Uterus (tissue), 4 donors: ENCODE results near the gene ADCY2. TPM values are rescaled to one million over a fixed set of nuclear protein-coding genes. Genes with fewer than 3 reads are reported as not detected.
A peak's percentile ranks its signal among the peaks of the same experiment; 100 is the strongest.

Source experiments
- DNase-seq, 2 donors: peaks; one replicate each; pipeline ENCODE4 v3.0.0-alpha.2; 2019 to 2020
- H3K27ac ChIP-seq, 2 donors: fragments of 200-600 bp; sonication (generic); 1 replicate in 1 of 2; 2 replicates in 1 of 2; pipeline ENCODE4 v1.5.1; 2016 to 2018
- H3K27me3 ChIP-seq, 2 donors: fragments of 200-600 bp; sonication (generic); one replicate each; pipeline ENCODE4 v1.5.1; 2018 to 2019; ENCODE audit warnings: control low read depth in 1 of 2
- H3K36me3 ChIP-seq, 2 donors: fragments of 200-600 bp; sonication (generic); one replicate each; pipeline ENCODE4 v1.5.1; 2019; ENCODE audit warnings: control low read depth in 1 of 2
- H3K4me1 ChIP-seq, 2 donors: fragments of 200-600 bp; sonication (generic); one replicate each; pipeline ENCODE4 v1.5.1; 2018 to 2019; ENCODE audit warnings: control low read depth in 1 of 2
- H3K4me3 ChIP-seq, 2 donors: fragments of 200-600 bp; sonication (generic); 1 replicate in 1 of 2; 2 replicates in 1 of 2; pipeline ENCODE4 v1.5.1; 2018 to 2019; ENCODE audit warnings: mild to moderate bottlenecking in 1 of 2
- H3K9me3 ChIP-seq, 2 donors: fragments of 200-600 bp; sonication (generic); one replicate each; pipeline ENCODE4 v1.5.1; 2019; ENCODE audit warnings: control low read depth in 1 of 2
- POLR2A ChIP-seq, 2 donors: fragments of 450-650 bp; IDR thresholded peaks; one replicate each; pipeline ENCODE4 v1.6.1; 2016; ENCODE audit warnings: antibody characterized with exemption in 2 of 2, mild to moderate bottlenecking in 1 of 2, moderate library complexity in 1 of 2
- intact Hi-C: fragments of 100-400 bp; cut with DNase I; formaldehyde crosslinking; loops from one replicate; pipeline ENCODE4 v1.15.1; 2023; ENCODE audit warnings: low total_unique reads
- total RNA-seq, 4 donors: library from RNA; depleted of rRNA in 3 of 4; stranded (reverse); fragments of >200 nt in 3 of 4; gene quantifications; one replicate each; pipeline versions ENCODE4 v1.1.0 to v1.2.4, GENCODE V29; 2014 to 2023
- TF ChIP-seq, protein P1 (sequence below), 4 experiments: fragments of 200-600 bp in 2 of 4; fragments of 450-650 bp in 2 of 4; sonication (generic) in 2 of 4; IDR thresholded peaks; one replicate each; pipeline ENCODE4 v1.5.1; 2016 to 2019; ENCODE audit warnings: antibody characterized with exemption in 4 of 4, mild to moderate bottlenecking in 2 of 4, moderate library complexity in 1 of 4
- donor health status: DM: yes; HTN: yes; CAD: no.

The ADCY2 gene
- total RNA-seq, 4 donors from 2014 or later = 3.8 to 25.3 (median 4.5) TPM

DNA sequence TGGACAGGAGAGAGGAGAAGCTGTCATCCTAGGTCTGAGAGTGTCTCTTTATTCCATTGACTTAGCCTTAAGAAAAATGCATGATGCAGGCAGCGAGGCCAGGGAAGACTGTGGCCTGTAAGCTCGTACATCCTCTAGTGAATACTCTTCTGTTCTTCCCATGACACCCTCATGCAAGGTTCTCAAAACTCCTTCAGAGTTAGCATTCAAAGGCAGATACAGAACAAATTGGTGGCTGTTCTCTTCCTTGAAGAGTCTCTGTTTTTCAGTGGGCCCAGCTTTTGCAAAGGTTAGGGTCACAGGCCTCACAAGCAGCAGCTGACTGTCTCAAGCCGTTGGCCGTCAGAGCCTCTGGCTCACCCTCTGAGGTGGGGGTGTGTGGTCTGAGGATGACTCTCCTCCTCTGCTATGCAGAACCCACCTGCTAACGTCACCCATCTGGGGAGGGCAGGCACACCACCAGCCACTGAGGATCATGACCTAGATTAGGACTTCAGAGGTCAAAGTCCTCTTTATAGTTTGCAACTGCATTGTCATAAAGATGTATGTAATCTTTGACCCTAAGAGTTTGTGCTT, 15.1 kb downstream of the ADCY2 start:
- no peak overlapping the region for H3K27ac ChIP-seq
- H3K4me1 ChIP-seq = no peaks in the 10 kb centered on the region
- TF ChIP-seq POLR2A (IDR thresholded peaks at IDR 0.05) = no peak
- TF ChIP-seq, protein P1, sequence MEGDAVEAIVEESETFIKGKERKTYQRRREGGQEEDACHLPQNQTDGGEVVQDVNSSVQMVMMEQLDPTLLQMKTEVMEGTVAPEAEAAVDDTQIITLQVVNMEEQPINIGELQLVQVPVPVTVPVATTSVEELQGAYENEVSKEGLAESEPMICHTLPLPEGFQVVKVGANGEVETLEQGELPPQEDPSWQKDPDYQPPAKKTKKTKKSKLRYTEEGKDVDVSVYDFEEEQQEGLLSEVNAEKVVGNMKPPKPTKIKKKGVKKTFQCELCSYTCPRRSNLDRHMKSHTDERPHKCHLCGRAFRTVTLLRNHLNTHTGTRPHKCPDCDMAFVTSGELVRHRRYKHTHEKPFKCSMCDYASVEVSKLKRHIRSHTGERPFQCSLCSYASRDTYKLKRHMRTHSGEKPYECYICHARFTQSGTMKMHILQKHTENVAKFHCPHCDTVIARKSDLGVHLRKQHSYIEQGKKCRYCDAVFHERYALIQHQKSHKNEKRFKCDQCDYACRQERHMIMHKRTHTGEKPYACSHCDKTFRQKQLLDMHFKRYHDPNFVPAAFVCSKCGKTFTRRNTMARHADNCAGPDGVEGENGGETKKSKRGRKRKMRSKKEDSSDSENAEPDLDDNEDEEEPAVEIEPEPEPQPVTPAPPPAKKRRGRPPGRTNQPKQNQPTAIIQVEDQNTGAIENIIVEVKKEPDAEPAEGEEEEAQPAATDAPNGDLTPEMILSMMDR (IDR thresholded peaks at IDR 0.05) = no peak
- no peaks in the 10 kb centered on the region for H3K9me3 ChIP-seq
- H3K4me3 ChIP-seq = no peak overlapping the region
- intact Hi-C loops = no loop called here
- no peaks in the 10 kb centered on the region for H3K27me3 ChIP-seq
- no peak for DNase-seq
- no peaks in the 10 kb centered on the region for H3K36me3 ChIP-seq

DNA sequence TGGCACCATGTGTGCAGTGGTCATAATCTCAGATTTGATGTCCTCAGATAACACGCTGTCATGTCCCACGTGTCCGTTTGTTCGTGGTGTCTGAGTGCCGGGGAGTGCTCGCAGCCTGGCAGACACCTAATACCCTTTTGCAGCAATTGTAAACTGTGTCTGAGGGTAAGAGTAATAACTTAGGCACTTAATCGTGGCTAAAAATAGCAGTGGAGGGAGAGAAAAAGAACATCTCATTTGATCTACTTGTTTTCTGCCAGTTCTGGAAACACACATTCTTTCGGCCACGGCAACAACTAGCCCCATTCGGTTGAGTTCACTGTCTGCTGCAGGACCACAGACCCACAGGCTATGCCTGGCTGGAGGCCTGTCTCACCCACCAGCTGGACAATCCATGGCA, 16.5 kb downstream of the ADCY2 start:
- no peak for DNase-seq
- H3K27me3 ChIP-seq = no peaks in the 10 kb centered on the region
- peak overlapping the region in 1 of 2 donors; percentile 30 for H3K27ac ChIP-seq
- H3K36me3 ChIP-seq = no peaks in the 10 kb centered on the region
- TF ChIP-seq, protein P1 (IDR thresholded peaks at IDR 0.05) = no peak
- TF ChIP-seq POLR2A (IDR thresholded peaks at IDR 0.05) = no peak
- no peaks in the 10 kb centered on the region for H3K4me1 ChIP-seq
- intact Hi-C loops = no loop called here
- no peaks in the 10 kb centered on the region for H3K9me3 ChIP-seq
- H3K4me3 ChIP-seq = no peak overlapping the region

DNA sequence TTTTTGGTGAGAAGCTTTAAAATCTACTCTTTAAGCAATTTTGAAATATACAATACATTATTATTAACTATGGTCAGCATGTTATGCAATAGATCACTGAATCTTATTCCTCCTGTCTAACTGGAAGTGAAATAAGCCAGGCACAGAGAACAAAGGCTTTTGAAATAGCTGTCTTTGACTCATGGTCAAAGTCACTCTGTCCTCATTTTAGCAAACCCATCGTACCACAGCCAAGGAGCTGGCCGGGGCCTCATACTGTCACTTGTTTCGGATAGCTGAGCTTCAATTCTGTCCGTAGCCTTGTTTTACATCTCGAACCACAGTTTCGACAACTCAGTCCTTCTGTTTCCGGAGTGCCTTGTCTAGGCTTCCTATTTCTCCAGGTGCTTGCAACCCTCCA, 19.2 kb downstream of the ADCY2 start:
- H3K36me3 ChIP-seq = no peaks in the 10 kb centered on the region

DNA sequence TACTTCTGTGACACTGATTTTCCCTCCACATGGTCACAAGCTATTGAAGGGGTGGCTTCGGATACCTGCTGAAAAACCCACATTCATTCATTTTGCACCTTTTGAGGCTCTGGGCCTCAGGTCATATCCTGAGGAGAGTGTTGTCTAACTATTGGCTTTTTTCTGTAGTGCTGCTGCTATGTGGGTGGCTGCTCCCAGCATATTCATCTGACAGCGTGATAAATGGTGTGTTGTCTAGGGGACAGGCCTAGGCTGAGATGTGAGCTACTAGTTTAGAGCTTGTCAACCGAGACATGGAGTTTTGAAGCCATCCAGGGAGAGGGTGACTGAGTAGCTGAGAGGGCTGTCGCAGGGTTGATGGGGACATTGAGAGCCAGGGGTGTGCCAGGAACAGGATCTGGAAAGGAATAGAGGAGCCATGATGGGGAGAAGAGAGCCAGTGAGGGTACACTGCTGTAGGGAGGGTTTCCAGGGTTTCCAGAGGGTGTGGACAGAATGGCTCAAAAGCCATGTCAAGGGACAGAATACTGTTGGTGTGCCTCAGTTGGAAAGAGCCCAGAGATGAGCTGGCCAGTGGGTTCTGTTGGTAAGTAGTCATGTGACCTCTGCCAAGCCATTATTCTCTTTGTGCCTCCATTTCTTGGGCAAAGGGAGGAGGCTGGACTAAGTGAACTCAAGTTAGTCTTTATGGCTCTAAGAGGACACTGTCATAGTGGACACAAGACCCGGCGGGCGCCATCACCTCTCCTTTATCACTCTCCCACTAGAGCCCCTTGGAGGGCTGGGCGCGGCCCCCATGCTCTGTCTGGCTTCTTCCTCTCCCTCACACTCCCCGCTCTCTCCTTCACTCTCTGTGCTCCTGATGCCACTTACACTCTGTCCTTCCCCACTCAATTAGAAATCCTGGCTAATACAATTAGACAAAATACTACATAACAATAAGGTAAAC, 19.9 kb downstream of the ADCY2 start:
- Histone ChIP-seq H3K9me3 (no peaks in the 10 kb centered on the region), H3K27me3 (no peaks in the 10 kb centered on the region)

More for the DNA sequence above, 19.2 kb downstream of the ADCY2 start:
- Histone ChIP-seq H3K9me3 (no peaks in the 10 kb centered on the region), H3K4me1 (no peaks in the 10 kb centered on the region), H3K27me3 (no peaks in the 10 kb centered on the region), H3K27ac (no peak overlapping the region), H3K4me3 (no peak overlapping the region)
- intact Hi-C loops = no loop called here
- TF ChIP-seq, protein P1 (IDR thresholded peaks at IDR 0.05) = no peak
- no peak for TF ChIP-seq POLR2A (IDR thresholded peaks at IDR 0.05)
- no peak for DNase-seq

More for the DNA sequence above, 19.9 kb downstream of the ADCY2 start:
- Histone ChIP-seq H3K36me3 (no peaks in the 10 kb centered on the region), H3K27ac (no peak overlapping the region), H3K4me3 (no peak overlapping the region), H3K4me1 (no peaks in the 10 kb centered on the region)
- intact Hi-C loops = no loop called here
- TF ChIP-seq POLR2A (IDR thresholded peaks at IDR 0.05) = no peak
- TF ChIP-seq, protein P1 (IDR thresholded peaks at IDR 0.05) = no peak
- no peak for DNase-seq
